ENCODE measurements around the gene BRWD1.

Gene BRWD1

DNA sequence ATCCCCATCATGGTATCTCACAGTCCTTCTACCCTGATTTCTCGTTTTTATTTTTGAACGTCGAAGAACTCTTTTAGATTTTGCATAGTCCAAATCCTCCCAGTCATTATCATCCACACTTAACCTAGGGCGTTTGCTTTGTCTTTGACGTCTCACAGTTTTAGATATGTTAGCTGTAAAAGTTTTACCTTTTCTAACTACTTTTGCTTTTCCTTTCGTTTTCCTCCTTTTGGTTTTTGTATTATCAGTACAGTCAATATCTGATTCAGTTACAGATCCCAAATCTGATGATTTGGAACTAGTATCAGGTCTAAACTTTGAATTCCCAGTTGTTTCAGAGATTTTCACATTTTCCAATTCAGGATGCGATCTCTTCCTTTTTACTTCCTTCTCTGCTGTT, 117.1 kb downstream of the BRWD1 start:
- TF ChIP-seq, protein P1, sequence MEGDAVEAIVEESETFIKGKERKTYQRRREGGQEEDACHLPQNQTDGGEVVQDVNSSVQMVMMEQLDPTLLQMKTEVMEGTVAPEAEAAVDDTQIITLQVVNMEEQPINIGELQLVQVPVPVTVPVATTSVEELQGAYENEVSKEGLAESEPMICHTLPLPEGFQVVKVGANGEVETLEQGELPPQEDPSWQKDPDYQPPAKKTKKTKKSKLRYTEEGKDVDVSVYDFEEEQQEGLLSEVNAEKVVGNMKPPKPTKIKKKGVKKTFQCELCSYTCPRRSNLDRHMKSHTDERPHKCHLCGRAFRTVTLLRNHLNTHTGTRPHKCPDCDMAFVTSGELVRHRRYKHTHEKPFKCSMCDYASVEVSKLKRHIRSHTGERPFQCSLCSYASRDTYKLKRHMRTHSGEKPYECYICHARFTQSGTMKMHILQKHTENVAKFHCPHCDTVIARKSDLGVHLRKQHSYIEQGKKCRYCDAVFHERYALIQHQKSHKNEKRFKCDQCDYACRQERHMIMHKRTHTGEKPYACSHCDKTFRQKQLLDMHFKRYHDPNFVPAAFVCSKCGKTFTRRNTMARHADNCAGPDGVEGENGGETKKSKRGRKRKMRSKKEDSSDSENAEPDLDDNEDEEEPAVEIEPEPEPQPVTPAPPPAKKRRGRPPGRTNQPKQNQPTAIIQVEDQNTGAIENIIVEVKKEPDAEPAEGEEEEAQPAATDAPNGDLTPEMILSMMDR (IDR thresholded peaks at IDR 0.05; ENCODE audit: insufficient read depth, low read depth, low read length, missing control alignments): no peak
- H3K4me3 ChIP-seq (ENCODE audit: low read depth, low read length): no peak overlapping the region
- no peak for DNase-seq (ENCODE audit: low read depth)

DNA sequence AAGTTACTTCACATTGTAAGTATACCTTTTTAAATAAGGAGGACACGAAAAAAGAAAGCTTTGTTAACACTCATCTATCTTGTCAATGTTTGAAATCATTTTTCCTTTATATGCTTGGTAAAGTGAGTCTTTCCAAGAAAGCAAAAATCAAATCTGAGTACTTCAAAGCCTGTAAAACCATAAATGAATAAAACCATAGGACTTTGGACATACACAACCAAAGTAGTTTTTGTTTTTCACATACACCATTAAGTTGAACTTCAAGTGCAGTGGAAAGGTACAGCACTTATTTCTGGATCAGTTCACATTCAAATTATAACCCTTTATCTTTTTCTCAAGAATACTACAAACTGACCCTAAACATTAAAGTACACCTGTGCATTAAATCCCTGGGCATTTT, 120.1 kb downstream of the BRWD1 start:
- TF ChIP-seq, protein P1 (IDR thresholded peaks at IDR 0.05; ENCODE audit: insufficient read depth, low read depth, low read length, missing control alignments): no peak
- no peak for DNase-seq (ENCODE audit: low read depth)
- no peak overlapping the region for H3K4me3 ChIP-seq (ENCODE audit: low read depth, low read length)

DNA sequence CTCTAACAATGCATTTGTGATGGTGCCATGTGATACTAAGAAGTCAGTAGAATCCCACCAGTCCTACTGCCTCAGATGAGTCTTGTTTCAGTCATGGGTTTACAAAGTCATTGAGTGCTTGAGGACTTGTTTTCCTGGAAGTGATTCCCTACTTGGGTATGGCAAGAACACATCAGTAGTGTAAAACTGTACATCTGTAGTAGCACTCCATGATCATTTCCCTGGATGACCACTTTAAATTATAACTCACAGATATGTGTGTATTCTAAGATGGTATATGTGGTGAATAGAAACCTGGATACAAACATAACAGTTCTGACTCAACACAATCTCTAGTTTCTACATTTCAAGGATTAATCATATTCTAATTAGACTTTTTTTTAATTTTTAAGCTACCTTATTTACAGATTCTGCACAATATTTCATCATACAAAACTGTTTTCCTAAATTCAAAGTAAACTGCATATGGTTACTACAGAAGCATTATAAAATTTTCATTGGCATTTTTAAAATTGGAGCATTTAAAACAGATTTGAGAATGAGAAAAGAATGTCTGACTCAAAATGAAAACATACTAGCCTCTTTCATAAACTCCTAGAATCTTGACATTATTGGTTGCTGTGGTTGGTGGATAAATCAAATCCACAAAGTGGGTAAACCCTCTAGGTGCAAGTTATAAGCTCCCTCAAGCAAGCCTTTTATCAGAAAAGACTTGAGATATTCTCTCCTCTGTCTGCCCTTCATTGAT, 123.4 kb downstream of the BRWD1 start:
- TF ChIP-seq, protein P1 (IDR thresholded peaks at IDR 0.05; ENCODE audit: insufficient read depth, low read depth, low read length, missing control alignments): no peak
- DNase-seq (ENCODE audit: low read depth): no peak

DNA sequence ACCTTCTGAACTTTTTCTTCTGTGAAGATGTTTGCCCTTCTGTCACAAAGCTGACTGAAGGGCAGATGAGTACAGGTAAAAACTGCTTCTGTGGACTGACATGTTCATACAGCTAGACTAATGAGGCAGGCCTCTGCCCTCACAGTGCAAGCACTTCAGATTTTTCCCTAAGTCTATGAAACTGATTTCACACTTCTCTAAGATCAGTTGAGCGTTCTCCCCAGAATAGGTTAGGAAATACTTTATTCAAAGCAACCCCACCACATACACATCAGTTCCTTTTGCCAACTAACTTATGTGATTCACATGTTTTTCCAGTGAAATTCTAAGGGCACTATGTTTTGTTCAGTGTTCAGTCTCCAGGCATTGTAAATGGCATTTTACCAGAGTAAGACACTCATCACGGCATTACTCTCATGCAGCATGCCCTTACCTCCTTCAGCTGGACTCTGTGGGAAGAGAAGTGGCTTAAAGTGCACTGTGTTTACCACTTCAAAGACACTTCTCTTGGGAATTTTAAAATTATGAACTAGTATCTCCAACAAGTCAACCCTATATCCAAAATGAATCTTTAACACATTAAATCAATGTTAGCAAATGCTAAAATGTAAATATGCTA, 124.8 kb downstream of the BRWD1 start:
- TF ChIP-seq, protein P1 (IDR thresholded peaks at IDR 0.05; ENCODE audit: insufficient read depth, low read depth, low read length, missing control alignments): no peak
- no peak overlapping the region for H3K4me3 ChIP-seq (ENCODE audit: low read depth, low read length)
- no peak for DNase-seq (ENCODE audit: low read depth)

More for the DNA sequence above, 123.4 kb downstream of the BRWD1 start:
- no peak overlapping the region for H3K4me3 ChIP-seq (ENCODE audit: low read depth, low read length)

DNA sequence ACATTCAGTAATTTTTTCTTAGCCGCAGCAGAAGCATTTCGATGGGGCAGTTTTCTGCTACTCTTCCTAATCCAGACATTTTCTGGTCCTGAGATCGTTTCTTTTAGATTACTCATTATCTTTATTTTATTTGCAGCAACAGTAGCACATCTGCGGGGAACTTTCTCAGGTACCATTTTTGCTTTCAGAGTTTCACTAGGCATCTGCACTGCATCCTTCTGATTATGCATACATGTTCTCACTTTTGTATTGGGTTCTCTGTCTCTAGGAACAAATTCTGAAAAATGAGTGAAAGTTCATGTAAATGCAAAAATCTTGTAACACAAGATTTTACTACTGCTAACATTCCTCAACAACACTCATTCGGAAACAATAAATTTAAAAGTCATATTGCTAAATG, 126.3 kb downstream of the BRWD1 start:
- TF ChIP-seq, protein P1 (IDR thresholded peaks at IDR 0.05; ENCODE audit: insufficient read depth, low read depth, low read length, missing control alignments): no peak
- H3K4me3 ChIP-seq (ENCODE audit: low read depth, low read length): no peak overlapping the region
- peak; percentile 48 for DNase-seq (ENCODE audit: low read depth)

DNA sequence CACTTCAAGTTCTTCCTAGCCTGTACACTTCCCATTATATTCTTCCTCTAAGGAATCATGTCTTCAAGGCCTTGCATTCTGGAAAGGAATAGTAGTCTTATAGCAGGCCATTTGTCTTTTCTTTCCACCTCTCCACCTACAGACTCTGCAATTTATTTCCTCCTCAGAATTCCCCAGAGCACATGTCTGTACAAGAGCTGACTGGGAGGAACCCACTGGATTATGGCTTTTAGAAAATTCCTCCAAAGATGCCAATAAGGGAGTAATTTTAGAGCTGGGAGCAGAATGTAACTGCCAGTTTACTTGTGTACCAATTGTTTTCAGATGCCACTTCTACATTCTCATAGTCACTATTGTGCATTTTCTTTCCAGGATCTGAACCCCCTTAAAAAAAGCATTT, 126.8 kb downstream of the BRWD1 start:
- TF ChIP-seq, protein P1 (IDR thresholded peaks at IDR 0.05; ENCODE audit: insufficient read depth, low read depth, low read length, missing control alignments): no peak
- DNase-seq (ENCODE audit: low read depth): no peak
- H3K4me3 ChIP-seq (ENCODE audit: low read depth, low read length): no peak overlapping the region
